Measurements from ENCODE around the gene ITPR1.

ITPR1 gene

DNA sequence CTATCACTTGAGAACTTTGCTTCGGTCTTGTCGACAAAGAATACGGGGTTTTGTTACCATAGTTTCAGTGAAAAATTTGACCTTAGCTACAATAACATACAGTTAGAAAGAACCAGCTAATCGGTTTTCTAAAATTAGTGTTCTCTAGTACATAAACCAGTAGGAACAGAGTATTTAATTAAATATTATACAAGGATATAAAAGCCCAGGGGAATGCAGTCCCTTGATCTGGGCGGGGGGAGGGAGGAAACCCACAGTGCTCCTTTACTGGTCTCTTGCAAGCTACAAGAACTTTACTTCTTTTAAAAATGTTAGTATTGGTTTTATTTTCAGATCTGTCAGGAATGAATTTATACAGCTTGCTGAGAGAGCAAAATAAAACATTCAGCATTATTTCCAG is 41.8 kb downstream of the ITPR1 start:
- DNase-seq: no peak

- DNase-seq: no peak
Measured at GRCh38 chr3:4536260-4536659, 43.1 kb downstream of the ITPR1 start.

DNA sequence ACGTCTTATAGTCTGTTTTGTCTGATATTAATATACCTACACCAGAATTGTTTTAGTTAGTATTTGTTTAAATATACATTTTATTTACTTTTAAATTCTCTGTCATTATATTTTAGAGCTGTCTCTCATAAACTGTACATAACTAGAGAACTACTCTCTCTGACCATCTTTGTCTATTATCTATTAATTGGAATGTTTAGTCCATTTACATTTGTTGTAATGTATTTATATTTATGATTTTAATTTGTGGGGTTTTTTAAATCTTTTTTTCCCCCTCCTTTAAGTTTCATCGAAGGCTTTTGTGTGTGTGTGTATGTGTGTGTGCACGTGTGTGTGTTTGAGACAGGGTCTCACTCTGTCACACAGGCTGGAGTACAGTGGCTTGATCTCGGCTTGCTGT is 47.1 kb downstream of the ITPR1 start:
- DNase-seq: no peak

- no peak for DNase-seq
Measured at GRCh38 chr3:4543110-4543509, 50.0 kb downstream of the ITPR1 start.

GRCh38 chr3:4546346-4547178 is 53.4 kb downstream of the ITPR1 start:
- DNase-seq: no peak

DNA sequence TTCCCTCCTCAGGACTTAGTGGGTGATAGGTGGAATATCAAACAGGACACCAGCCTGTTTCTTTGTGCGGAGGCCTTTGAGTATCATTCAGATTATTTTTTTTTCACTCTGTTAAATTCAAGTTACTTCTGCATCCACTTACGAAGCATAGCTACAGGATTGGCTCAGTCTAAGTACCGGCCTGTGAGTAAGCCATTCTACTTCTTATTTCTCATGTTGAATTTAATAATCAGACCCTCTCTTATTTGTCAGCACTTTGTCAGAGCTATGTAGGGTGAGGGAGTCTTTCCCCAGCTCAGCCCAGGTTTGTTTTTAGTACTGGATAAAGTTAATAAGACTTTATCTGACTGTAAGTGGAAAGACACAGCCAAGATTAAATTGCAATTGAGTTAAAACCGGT is 54.7 kb downstream of the ITPR1 start:
- no peak for DNase-seq

- DNase-seq: no peak
Measured at GRCh38 chr3:4548356-4548755, 55.2 kb downstream of the ITPR1 start.

DNA sequence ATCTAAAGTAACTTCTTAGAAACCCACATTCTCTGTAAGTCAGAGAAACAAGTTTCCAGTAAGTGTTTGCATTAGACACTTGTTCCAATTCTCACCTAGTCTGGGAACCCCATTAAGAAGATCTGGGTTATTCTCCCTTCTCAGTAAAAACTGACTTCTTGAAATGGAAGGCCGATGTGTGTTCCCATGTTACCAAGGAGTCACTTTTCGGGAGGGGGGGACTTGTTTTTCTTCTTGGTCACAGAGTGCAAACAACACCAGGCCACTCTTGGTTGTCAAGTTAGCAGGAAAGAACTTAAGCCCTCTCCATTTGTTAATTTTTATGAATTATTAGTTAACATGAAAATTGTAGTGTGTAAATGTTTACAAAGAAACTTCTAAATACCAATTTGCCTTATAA is 55.6 kb downstream of the ITPR1 start:
- no peak for DNase-seq

- DNase-seq: no peak
Measured at GRCh38 chr3:4549896-4550295, 56.7 kb downstream of the ITPR1 start.

DNA sequence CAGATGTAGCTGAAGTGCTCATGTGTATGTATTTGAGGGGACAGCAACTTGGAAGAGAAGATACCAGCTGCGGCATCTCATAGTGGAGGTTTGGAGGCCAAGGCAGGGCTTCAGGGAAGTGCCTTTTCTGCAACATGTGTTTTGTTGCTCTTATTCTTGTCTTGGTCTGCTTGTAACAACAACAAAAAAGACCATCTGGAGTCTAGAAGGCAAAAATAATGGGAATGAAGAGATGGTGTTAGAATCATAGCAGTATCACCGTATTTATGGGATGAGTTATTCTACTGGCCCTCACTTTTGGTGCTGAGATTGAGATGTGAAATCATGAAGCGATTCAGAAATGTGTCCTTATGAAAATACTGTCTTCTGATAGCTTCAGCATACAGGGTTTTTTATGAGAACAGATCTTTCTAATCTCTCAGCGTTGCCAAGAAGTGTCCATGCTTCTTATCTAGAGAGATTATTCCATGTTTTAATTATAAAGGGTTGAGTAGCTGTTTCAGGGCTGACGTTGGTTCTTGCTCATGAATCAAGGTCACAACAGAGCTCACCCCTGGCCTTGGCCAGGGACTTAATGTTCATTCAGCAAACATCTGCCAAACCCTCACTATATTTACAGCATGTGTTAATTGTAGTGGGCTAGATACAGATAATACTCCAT is 58.0 kb downstream of the ITPR1 start:
- DNase-seq: no peak

- DNase-seq: no peak
Measured at GRCh38 chr3:4551794-4552442, 58.8 kb downstream of the ITPR1 start.

GRCh38 chr3:4552811-4553210 is 59.7 kb downstream of the ITPR1 start:
- no peak for DNase-seq

DNA sequence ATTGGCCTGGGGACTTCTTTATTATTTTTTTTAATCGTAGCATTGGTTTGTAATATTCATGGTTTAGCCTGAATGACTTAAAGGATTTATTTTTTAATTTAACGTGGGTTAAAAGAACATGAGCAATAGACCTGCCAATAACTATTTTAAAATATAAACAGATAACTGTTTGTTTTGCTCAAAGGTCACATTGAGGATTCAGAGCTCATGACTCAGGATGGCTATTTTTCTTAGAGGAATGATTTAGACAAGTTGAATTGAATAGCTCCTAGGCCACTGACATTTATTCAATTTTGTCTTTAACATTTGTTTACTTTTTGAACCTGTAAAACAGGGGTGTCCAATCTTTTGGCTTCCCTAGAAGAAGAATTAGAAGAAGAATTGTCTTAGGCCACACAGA is 68.5 kb downstream of the ITPR1 start:
- no peak for DNase-seq

DNA sequence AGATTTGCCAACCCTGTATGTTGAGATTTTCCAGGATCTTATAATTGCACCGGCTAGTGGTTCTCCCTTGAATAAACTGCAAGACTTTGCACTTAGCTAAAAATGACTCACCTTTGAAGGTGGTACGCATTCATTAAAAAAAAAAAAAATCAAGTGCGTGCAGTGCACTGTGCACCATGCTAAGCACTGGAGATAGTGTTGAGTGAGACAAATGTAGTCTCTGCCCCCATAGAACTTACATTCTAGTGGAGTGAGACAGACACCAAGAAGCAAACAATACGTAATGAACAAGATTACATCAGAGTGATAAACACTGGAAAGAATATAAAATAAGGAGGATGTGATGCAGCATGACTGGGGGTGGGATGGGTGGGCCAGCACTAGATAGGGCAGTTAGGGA is 69.4 kb downstream of the ITPR1 start:
- no peak for DNase-seq

- DNase-seq: no peak
Measured at GRCh38 chr3:4564270-4564669, 71.1 kb downstream of the ITPR1 start.

DNA sequence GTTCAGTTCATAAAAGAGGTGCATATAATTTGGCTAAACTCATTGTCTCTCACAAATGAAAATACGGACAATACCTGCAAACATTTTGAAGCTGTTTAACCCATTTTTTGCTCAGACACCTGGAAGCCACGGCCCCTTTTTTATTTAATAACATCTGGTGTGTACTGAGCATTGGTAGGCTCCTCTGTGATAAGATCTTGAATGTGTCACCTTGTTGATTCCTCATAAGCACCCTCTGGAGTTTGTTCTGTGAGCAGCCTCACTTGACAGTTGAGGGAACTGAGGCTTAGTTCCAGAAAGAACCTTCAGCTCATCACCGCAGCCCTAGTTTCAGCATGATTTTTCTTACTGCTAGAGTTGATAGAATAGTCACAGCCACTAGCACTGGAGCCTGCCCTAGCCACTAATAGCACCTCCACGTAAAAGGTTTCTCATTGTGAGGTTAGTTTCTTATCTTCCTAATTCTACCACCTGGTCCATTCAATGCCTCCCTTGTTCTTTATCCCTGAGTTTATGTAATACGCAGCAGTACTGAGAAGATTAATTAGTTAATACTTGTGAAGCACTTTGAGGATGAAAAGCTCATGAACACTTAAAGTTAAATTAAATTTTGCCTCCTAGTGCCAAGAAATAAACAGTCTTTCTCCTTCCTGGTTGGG is 71.9 kb downstream of the ITPR1 start:
- no peak for DNase-seq

GRCh38 chr3:4565809-4566501 is 72.8 kb downstream of the ITPR1 start:
- DNase-seq: no peak

GRCh38 chr3:4568841-4569240 is 75.7 kb downstream of the ITPR1 start:
- DNase-seq: no peak

DNA sequence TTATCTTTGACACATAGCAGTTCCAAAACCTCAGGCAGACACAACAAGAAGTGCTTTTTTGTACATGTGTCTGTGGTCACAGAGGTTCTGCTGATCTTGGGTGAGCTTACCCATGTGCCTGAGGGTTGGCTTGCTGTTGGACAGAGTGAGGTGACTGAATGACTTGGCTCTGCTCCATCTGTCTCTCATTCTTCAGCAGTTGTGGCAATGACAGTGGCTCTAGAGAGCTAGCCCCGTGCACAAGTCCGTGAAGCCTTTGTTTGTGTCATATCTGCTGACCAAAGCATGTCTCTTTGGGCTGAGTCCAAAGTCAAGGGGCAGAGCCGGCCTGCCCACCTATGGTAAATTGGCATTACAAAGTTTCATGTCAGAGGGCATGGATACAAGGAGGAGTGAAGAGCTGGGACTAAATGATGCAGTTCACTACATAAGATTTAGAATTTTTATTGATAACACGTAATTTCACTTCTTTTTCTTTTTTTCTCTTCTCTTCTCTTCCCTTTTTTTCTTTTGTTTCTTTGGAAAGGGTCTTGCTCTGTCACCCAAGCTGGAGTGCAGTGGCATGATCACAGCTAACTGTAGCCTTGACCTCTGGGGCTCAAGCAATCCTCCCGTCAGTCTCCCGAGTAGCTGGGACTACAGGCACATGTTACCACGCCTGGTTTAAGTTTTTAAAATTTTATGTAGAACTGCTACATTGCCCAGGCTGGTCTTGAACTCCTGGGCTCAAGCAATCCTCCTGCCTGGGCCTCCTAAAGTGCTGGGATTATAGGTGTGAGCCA is 77.9 kb downstream of the ITPR1 start:
- no peak for DNase-seq

GRCh38 chr3:4571690-4572334 is 78.7 kb downstream of the ITPR1 start:
- DNase-seq: no peak

DNA sequence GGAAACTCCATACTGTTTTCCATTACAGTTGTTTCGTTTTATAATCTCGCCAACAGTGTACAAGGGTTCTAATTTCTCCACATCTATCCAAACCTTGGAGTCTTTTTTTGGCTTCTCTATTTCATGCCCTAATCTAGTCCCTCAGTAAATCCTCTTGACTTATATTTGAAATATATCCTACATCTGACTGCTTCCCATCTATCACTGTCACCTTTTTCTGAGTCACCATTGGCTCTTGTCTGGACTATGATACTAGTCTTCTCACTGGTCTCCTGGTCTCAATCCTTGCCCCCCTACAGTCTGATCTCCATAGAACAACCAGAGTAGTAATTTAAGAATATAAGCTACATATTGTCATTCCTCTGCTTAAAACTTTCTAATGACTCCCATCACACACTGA is 80.0 kb downstream of the ITPR1 start:
- no peak for DNase-seq
